ENCODE measurements around the gene GRIN1. TPM values are rescaled to one million over a fixed set of nuclear protein-coding genes. Genes with fewer than 3 reads are reported as not detected.
A peak's percentile ranks its signal among the peaks of the same experiment; 100 is the strongest.
"Not testable (repeated sequence)": the region's sequence is repeated elsewhere in the genome, so short reads cannot be mapped to it uniquely, and the experiment has no call there.

Gene GRIN1
- total RNA-seq, 1 donor from 2014 or later = not detected

DNA sequence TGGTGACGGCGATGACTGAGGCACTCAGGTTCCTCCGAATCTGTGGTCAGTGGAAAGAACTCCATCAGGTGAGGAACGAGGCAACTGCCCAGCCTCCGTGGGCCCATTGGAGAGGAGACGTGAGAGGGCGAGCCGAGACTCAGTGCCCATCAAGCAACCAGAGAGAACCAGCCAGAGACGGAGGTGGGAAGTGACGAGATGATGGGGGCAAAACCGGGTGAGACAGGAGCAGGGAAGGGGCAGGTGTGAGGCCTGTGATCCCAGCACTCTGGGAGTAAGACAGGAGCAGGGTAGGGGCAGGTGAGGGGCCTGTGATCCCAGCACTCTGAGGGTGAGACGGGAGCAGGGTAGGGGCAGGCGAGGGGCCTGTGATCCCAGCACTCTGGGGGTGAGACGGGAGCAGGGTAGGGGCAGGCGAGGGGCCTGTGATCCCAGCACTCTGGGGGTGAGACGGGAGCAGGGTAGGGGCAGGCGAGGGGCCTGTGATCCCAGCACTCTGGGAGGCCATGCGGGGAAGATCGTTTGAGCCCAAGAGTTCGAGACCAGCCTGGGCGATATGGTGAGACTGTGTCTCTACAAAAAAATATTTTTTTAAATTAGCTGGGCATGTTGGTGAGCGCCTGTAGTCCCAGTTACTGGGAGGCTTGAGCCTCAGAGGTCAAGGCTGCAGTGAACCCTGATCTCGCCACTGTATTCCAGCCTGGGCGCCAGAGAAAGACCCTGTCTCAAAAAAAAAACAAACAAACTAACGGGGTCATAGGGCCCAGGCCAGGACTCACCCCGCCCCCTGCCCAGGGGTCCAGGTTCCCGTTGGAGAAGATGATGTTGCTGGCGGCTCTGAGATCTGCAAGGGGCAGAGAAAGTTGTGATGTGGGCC lies 27.8 kb upstream of the GRIN1 start:
- intact Hi-C loops (cut with DNase I) = no loop called here
- DNase-seq = no peak
- ATAC-seq (ENCODE audit: poor library complexity) = no peak

DNA sequence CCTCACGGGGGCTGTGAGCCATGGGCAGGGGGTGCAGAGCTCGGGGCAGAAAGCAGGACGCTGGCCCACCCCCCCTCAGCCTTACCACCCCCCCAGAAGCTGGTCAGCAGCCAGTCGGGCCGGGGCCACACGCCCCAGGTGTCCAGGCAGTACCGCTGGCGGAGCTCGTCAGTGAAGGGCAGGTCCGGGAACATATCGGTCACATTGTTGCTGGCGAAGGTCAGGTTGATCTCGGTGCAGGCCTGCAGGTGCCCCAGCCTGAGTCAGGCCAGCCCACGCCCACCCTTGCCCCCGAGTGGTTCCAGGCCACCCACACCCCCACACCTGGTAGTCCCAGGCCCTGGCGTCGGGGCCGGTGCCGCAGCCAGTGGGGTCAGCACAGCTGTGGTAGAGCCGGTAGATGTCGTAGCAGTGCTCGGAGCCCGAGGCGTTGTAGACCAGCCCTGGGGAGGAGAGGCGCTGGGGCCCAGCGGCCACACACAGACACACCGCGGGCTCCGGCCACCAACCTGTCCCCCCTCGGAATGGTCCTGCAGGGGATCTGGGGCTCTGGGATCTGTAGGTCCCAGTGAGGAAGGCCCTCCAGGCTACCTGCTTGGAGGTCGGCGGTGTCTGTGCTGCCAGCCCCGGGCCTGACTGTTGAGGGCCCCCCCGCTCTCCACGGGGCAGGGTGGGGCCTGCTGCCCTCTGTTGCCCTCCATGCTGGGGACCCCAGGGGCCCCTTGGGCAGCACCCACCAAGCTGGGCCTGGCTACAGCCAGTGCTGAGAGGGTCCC lies 27.0 kb upstream of the GRIN1 start:
- no peak for ATAC-seq (ENCODE audit: poor library complexity)
- intact Hi-C loops (cut with DNase I) = no loop called here
- no peak for DNase-seq

DNA sequence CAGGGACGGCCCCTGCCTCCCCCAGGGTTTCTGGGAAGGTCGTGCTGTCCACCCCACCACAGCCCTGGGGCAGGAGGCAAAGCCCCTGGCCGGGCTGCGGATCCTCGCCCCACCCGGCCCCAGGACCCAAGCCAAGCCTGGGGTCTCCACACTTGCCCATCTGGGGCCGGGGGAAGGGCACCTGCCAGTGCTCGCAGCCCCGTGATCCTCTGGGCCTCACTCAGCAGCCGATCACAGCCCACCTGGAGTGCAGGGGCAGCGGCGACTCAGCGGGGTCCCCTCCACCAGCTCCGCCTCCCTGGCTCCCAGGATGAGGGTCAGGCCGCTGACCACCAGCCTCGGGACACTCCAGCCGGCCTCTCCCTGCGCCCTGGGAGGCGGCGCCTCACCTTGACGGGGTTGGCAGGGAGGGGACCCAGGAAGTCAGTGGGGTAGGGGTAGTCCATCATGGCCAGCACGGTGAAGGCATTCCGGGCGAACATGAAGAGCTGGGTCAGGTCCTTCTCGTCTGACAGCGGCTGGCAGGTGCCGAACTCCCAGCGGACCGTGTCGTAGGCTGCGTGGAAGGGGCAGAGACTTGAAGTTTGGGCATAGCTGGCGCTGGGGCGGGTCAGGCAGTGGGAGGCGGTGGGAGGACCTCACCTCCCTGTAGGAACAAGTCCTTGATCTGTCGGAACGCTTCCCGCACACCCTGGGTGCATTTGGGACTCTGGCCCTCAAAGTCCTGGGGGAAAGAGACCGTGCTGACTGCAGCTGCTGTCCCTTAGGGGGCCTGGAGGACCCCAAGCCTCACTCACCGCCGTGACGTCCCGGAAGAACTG lies 26.2 kb upstream of the GRIN1 start:
- intact Hi-C loops (cut with DNase I) = no loop called here
- no peak for ATAC-seq (ENCODE audit: poor library complexity)
- DNase-seq = no peak

DNA sequence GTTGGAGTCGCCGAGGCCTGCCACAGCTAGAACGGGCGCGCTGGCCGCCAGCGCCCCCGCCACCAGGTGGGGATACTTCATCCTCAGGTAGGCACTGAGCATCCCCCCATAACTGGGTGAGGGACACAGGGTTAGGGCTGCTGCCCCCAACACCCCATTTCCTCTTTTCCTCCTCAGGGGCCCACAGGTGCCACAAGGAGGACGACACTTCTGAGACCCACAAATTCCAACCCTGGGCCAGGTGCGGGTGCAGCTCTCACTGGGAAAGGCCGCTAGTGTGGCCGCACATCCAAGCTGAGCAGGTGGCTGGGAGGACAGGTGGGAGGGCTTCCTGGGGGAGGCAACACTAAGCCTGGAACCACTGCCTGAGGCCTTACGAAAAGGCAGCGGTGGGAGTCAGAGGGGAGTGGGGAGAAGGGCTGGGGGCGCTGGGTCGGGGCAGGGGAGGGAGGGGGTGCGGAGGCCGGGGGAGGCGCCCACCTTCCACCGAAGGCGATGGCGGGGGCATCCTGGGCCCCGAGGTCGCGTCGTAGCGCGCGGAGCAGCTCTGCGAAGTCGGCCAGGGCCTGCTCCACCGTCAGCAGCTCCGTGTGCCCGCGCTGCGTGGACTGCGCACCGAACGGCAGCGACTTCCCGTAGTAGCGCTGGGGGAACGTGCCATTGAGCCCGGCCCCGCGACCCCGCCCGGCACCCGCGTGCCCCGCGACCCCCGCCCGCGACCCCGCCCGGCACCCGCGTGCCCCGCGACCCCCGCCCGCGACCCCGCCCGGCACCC lies 25.4 kb upstream of the GRIN1 start:
- DNase-seq (no peak), ATAC-seq (ENCODE audit: poor library complexity) (no peak)
- intact Hi-C loops (cut with DNase I) = no loop called here

DNA sequence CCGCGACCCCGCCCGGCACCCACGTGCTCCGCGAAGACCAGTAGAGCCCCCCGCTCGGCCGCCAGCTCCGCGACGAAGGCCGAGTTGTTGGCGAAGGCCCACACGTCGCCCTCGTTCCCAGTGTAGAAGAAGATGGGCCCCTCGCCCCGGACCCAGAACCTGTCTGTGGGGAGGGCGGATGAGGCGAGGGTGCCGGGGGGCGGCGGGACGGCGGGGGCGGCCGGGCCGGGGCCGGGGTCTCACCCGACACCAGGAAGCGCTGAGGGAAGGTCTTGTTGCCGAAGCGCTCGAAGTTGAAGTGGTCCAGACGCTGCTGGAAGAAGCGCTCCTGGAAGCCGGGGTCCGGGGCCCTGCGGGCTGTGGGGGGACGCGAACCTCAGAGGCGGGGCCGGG lies 24.7 kb upstream of the GRIN1 start:
- peak; percentile 0 for ATAC-seq (ENCODE audit: poor library complexity)
- intact Hi-C loops (cut with DNase I) = no loop called here
- no peak for DNase-seq

DNA sequence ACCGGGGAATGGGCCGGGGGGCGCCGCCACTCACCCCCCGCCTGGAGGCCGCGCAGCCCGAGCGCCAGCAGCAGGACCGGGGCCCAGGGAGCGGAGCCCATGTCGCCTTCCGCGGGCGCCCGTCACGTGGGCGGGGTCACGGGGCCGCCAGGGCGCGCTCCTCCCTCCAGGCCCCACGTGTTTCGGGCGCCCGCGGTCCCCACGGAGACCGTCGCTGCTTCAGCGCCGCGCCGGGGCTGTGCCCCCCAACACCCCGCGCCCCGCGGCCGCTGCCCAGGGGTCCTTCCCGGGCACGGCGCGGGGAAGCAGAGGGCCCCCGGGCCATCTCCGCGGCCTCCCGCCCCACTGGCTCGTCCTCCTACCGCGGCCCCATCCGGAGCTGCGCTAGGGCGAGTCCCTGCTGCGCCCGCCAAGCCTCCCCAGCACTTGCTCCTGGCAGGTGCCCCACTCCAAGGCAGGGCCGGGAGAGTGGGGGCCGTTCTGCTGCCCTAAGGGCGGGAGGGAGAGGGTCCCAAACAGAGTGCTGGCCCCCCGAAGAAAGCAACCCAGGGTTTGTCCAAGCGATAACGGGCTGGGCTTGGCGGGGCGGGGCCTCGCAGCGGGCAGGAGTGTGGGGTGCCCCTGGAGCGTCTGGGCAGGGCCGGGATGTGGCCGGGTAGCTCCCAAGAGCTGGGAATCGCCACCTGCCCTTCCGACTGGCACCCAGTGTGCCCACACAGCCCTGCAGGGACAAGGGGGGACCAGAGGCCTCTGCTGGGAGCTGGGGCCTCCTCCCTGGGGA lies 24.2 kb upstream of the GRIN1 start, which contains the start of gene DPP7:
DPP7 (minus strand) TSS at position 121 of the 781 bp plus-strand sequence; CDS start at position 101, 20 bp downstream.
- intact Hi-C loops (cut with DNase I) = no loop called here
- DNase-seq (peak; percentile 89), ATAC-seq (ENCODE audit: poor library complexity) (peak; percentile 88)

DNA sequence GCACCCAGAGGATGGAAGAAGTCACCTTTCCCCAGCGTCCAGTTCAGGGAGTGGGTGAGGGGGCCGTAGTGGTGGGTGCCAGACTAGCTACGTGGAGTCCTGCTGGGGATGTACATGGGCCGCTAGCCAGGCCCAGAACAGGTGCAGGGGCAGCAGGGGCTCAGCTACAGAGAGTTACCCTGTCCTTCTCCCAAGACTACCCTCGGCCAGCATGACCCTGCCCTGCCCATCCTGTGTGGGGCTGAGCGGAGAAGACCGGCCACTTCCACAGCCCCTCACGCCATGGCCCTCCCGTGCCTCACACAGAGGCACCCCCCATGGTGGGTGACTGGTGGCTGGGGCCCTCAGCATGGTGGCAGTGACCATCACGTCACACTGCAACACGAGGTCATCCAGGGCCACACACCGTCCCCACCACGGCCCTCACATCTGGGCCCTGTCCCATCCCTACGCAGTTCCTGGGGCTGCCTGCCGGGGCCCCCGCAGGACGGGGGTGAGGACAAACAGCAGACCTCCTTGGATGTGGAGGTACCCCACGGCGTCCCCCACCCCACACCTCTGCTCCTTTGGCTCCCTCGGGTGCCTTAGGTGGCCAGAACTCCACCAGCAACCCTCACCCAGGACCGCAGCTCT lies 23.4 kb upstream of the GRIN1 start:
- ATAC-seq (ENCODE audit: poor library complexity) (peak; percentile 2), DNase-seq (no peak)
- intact Hi-C loops (cut with DNase I) = no loop called here

DNA sequence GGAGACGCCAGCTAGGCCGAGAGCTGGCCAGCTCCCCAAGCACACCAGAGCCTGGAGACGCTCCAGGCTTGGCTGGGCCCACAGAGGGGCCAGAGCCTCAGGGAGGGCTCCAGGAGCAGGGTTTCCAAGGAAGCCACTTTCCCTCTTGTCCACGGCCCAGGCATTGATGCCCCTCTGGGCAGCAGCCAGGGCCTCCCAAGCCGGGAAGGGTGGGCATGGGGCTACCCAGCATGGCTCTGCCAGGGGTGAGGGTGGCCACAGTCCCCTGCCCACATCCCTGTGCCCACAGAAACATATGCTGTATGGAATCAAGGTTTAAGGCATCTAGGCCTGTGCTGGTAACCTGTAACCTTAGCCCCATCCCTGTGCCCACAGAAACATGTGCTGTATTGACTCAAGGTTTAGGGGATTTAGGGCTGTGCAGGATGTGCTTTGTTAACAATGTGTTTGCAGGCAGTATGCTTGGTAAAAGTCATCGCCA lies 22.9 kb upstream of the GRIN1 start:
- no peak for DNase-seq
- peak; percentile 45 for ATAC-seq (ENCODE audit: poor library complexity)
- intact Hi-C loops (cut with DNase I) = no loop called here

DNA sequence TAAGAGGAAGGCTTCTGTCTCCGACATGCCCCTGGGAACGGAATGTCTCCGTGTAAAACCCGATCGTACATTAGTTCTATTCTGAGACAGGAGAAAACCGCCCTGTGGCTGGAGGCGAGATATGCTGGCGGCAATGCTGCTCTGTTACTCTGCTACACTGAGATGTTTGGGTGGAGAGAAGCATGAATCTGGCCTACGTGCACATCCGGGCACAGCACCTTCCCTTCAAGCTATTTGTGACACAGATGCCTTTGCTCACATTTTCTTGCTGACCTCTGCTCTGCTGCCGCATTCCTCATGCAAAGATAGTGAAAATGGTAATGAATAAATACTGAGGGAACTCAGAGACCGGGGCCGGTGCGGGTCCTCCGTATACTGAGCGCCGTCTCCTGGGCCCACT lies 22.2 kb upstream of the GRIN1 start:
- intact Hi-C loops (cut with DNase I) = no loop called here
- no peak for DNase-seq
- peak; percentile 16 for ATAC-seq (ENCODE audit: poor library complexity)

DNA sequence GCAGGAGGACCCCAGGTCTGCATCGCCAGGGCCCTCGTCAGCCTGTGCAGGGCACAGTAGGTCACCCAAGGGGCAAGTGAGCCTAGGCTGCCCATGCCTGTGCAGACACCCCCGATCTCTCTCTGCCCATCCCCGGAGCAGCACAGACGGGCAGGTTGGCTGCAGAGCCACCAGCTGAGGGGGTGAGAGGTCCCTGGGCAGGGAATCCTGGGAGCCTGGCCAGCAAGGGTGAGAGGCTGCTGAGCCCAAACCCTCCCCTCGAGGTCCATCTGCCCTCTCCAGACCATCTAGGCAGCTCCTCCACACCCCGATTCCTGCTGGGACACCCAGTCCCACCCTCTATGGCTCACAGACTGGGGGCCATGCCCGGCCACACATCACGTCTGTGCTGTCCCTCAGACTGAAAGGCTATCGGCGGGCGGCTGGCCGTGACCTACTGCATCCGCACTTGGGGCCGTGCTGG lies 21.7 kb upstream of the GRIN1 start:
- DNase-seq = no peak
- intact Hi-C loops (cut with DNase I) = no loop called here
- peak; percentile 3 for ATAC-seq (ENCODE audit: poor library complexity)

DNA sequence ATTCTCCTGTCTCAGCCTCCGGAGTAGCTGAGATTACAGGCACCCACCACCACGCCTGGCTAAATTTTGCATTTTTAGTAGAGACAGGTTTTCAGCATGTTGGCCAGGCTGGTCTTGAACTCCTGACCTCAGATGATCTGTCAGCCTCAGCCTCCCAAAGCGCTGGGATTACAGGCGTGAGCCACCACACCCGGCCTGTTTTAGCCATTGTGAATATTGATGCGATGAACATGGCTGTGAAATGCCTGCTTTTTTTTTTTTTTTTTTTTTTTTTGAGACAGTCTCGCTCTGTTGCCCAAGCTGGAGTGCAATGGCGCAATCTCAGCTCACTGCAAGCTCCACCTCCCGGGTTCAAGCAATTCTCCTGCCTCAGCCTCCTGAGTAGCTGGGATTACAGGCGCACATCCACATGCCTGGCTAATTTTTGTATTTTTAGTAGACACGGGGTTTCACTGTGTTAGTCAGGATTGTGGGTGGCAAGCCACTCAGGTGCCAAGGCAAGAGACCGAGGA lies 20.8 kb upstream of the GRIN1 start:
- intact Hi-C loops (cut with DNase I) = loop anchor here (2.0 kb wide), 1 partner anchor 109 kb away; the partner anchor contains the start of gene RNF224
- ATAC-seq (ENCODE audit: poor library complexity); DNase-seq: not testable (repeated sequence)

DNA sequence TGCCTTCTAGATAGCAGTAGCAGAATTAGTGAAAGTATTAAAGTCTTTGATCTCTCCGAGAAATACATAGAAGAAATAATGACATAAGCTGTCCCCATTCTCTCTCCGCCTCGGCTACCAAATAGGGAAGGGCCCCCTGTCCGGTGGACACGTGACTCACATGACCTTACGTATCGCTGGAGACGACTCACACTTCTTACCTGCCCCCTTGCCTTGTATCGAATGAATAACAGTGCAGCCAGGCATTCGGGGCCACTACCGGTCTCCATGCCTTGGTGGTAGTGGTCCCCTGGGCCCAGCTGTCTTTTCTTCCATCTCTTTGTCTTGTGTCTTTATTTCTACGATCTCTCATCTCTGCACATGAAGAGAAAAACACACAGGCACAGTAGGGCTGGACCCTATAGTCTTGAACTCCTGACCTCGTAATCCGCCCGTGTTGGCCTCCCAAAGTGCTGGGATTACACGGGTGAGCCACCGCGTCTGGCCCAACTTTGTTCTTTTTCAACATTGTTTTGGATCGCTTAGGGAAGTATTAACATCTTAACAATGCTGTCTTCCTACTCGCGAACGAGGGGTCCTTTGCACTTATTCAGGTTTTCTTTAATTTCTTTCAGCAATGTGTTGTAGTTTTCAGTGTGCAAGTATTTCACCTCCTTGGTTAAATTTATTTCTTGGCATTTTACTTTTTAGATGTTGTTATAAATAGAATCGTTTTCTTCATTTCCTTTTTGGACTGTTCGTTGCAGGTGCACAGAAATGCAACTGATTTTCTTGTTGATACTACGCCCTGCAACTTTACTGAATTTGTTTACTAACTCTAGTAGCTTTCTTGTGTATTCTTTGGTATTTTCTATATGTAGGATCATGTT lies 16.8 kb upstream of the GRIN1 start:
- DNase-seq; ATAC-seq (ENCODE audit: poor library complexity); intact Hi-C loops (cut with DNase I): not testable (repeated sequence)

DNA sequence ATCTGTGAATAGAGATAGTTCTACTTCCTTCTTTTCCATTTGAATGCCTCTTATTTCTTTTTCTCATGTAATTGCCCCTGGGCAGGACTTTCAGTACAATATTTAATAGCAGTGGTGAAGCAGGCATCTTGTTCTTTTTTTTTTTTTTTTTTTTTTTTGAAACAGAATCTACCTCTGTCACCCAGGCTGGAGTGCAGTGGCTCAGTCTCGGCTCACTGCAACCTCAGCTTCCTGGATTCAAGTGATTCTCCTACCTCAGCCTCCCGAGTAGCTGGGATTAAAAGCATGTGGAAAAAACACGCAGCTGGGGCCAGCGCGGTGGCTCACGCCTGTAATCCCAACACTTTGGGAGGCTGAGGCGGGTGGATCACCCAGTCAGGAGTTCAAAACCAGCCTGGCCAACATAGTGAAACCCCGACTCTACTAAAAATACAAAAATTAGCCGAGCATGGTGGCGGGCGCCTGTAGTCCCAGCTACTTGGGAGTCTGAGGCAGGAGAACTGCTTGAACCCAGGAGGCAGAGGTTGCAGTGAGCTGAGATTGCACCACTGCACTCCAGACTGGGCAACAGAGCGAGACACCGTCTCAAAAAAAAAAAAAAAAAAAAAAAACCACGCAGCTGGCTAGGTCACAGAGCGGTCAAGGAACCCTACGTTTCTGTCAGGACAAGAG lies 16.0 kb upstream of the GRIN1 start:
- ATAC-seq (ENCODE audit: poor library complexity); intact Hi-C loops (cut with DNase I); DNase-seq: not testable (repeated sequence)

DNA sequence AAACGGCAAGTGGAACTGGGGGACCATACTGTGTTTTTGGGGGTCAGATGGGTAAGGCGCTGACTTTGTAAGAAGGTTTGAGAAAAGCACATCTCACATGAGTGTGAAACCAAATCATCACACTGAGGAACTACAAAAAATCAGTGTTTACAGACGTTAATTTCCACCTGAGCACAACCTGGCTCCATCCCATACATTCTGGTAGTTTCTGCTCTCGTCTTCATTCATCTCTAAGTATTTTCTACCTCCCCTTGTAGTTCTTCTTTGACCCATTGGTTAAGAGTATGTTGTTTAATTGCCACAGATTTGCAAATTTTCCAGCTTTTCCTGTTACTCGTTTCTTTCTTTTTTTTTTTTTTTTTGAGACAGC lies 15.5 kb upstream of the GRIN1 start:
- intact Hi-C loops (cut with DNase I) = no loop called here
- ATAC-seq (ENCODE audit: poor library complexity) = no peak
- DNase-seq = no peak

DNA sequence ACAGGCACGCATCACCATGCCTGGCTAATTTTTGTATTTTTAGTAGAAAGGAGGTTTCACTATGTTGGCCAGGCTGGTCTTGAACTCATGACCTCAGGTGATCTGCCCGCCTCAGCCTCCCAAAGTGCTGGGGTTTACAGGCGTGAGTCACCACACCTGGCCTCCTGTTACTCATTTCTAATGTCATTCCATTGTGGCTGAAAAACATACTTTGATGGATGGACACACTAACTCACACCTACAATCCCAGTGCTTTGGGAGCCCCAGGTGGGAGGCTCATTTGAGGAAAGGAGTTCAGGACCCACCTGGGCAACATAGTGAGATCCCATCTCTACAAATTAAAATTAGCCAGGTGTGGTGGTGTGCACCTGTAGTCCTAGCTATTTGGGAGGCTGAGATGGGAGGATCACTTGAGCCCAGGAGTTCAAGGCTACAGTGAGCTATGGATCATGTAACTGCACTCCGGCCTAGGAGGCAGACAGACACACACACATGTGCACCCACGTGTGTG lies 14.9 kb upstream of the GRIN1 start:
- intact Hi-C loops (cut with DNase I); ATAC-seq (ENCODE audit: poor library complexity): not testable (repeated sequence)

More for the DNA sequence above, 14.9 kb upstream of the GRIN1 start:
- DNase-seq = not testable (repeated sequence)
